ENCODE results near the gene MAP3K5.

Gene MAP3K5

GRCh38 chr6:136728033-136728939 lies 64.0 kb downstream of the MAP3K5 start:
- no peaks in the 10 kb centered on the region for H3F3A ChIP-seq (ENCODE audit: insufficient read depth, low read length)
- no peak overlapping the region for H2AFZ ChIP-seq (ENCODE audit: low read length)
- H3K79me2 ChIP-seq (ENCODE audit: insufficient read depth, low read length) = 0 out of 2 replicates have a peak, but pooled peaks cover 3% of the 10 kb centered on the region
- H4K20me1 ChIP-seq (ENCODE audit: insufficient read depth, low read length) = no peaks in the 10 kb centered on the region
- no peaks in the 10 kb centered on the region for H3K36me3 ChIP-seq (ENCODE audit: insufficient read depth, low read length)
- H3K9ac ChIP-seq (ENCODE audit: low read length) = no peak overlapping the region
- no peaks in the 10 kb centered on the region for H3K9me2 ChIP-seq (ENCODE audit: low read depth, low read length)
- no peaks in the 10 kb centered on the region for H3K27me3 ChIP-seq (ENCODE audit: insufficient read depth, low read length)
- H3K4me2 ChIP-seq (ENCODE audit: low read length) = no peak overlapping the region
- no peaks in the 10 kb centered on the region; the same call in 1 of the 2 replicates for H3K9me3 ChIP-seq (ENCODE audit: low read length)
- TF ChIP-seq CTCF (IDR thresholded peaks at IDR 0.05; ENCODE audit: low read length) (no peak), EZH2 (IDR thresholded peaks at IDR 0.05; ENCODE audit: borderline replicate concordance, low read length) (no peak)
- no peak overlapping the region for H3K27ac ChIP-seq (ENCODE audit: low read depth, low read length, poor library complexity, severe bottlenecking)
- H3K4me1 ChIP-seq (ENCODE audit: insufficient read depth, low read length, severe bottlenecking) = peaks cover 11% of the 10 kb centered on the region
- H3K4me3 ChIP-seq (ENCODE audit: low read depth, low read length, poor library complexity, severe bottlenecking) = no peak overlapping the region

- no peaks in the 10 kb centered on the region for H3K36me3 ChIP-seq (ENCODE audit: insufficient read depth, low read length)
- no peaks in the 10 kb centered on the region for H4K20me1 ChIP-seq (ENCODE audit: insufficient read depth, low read length)
- H3K9me3 ChIP-seq (ENCODE audit: low read length) = no peaks in the 10 kb centered on the region; the same call in 1 of the 2 replicates
- 0 out of 2 replicates have a peak, but pooled peaks cover 4% of the 10 kb centered on the region for H3K79me2 ChIP-seq (ENCODE audit: insufficient read depth, low read length)
- no peaks in the 10 kb centered on the region for H3K9me2 ChIP-seq (ENCODE audit: low read depth, low read length)
- TF ChIP-seq EZH2 (IDR thresholded peaks at IDR 0.05; ENCODE audit: borderline replicate concordance, low read length) (no peak), CTCF (IDR thresholded peaks at IDR 0.05; ENCODE audit: low read length) (no peak)
- no peaks in the 10 kb centered on the region for H3F3A ChIP-seq (ENCODE audit: insufficient read depth, low read length)
- H3K27me3 ChIP-seq (ENCODE audit: insufficient read depth, low read length) = no peaks in the 10 kb centered on the region
- no peak overlapping the region for H2AFZ ChIP-seq (ENCODE audit: low read length)
- H3K4me3 ChIP-seq (ENCODE audit: low read depth, low read length, poor library complexity, severe bottlenecking) = no peak overlapping the region
- H3K9ac ChIP-seq (ENCODE audit: low read length) = no peak overlapping the region
- peaks cover 12% of the 10 kb centered on the region for H3K4me1 ChIP-seq (ENCODE audit: insufficient read depth, low read length, severe bottlenecking)
- H3K4me2 ChIP-seq (ENCODE audit: low read length) = no peak overlapping the region
- H3K27ac ChIP-seq (ENCODE audit: low read depth, low read length, poor library complexity, severe bottlenecking) = no peak overlapping the region
These were observed 65.3 kb downstream of the MAP3K5 start for GRCh38 chr6:136726837-136727557.

- H3K79me2 ChIP-seq (ENCODE audit: insufficient read depth, low read length) = 0 out of 2 replicates have a peak, but pooled peaks cover 4% of the 10 kb centered on the region
- TF ChIP-seq CTCF (IDR thresholded peaks at IDR 0.05; ENCODE audit: low read length) = no peak
- TF ChIP-seq EZH2 (IDR thresholded peaks at IDR 0.05; ENCODE audit: borderline replicate concordance, low read length) = no peak
- H3K4me3 ChIP-seq (ENCODE audit: low read depth, low read length, poor library complexity, severe bottlenecking) = no peak overlapping the region
- H3F3A ChIP-seq (ENCODE audit: insufficient read depth, low read length) = no peaks in the 10 kb centered on the region
- no peaks in the 10 kb centered on the region for H4K20me1 ChIP-seq (ENCODE audit: insufficient read depth, low read length)
- H2AFZ ChIP-seq (ENCODE audit: low read length) = no peak overlapping the region
- peaks cover 23% of the 10 kb centered on the region for H3K4me1 ChIP-seq (ENCODE audit: insufficient read depth, low read length, severe bottlenecking)
- H3K4me2 ChIP-seq (ENCODE audit: low read length) = no peak overlapping the region
- no peaks in the 10 kb centered on the region for H3K27me3 ChIP-seq (ENCODE audit: insufficient read depth, low read length)
- no peaks in the 10 kb centered on the region for H3K36me3 ChIP-seq (ENCODE audit: insufficient read depth, low read length)
- H3K9me2 ChIP-seq (ENCODE audit: low read depth, low read length) = no peaks in the 10 kb centered on the region
- no peak overlapping the region for H3K9ac ChIP-seq (ENCODE audit: low read length)
- peaks cover 3% of the 10 kb centered on the region; the same call in 1 of the 2 replicates for H3K9me3 ChIP-seq (ENCODE audit: low read length)
- H3K27ac ChIP-seq (ENCODE audit: low read depth, low read length, poor library complexity, severe bottlenecking) = no peak overlapping the region
These were observed 67.2 kb downstream of the MAP3K5 start for GRCh38 chr6:136725124-136725523.

Data from OCI-LY1 (cell line).